NCI-H2196 treated with DMSO at 0.1 percent for 48 hours (cell line): ENCODE results near the gene VSIG2.
A peak's percentile ranks its signal among the peaks of the same experiment; 100 is the strongest.
"Not testable (repeated sequence)": the region's sequence is repeated elsewhere in the genome, so short reads cannot be mapped to it uniquely, and the experiment has no call there.

ENCODE experiments used
- DNase-seq: peaks from one replicate; lab custom pipeline; 2025; ENCODE audit not compliant: unreplicated experiment; lab: John Stamatoyannopoulos, UW

The VSIG2 gene, protein sequence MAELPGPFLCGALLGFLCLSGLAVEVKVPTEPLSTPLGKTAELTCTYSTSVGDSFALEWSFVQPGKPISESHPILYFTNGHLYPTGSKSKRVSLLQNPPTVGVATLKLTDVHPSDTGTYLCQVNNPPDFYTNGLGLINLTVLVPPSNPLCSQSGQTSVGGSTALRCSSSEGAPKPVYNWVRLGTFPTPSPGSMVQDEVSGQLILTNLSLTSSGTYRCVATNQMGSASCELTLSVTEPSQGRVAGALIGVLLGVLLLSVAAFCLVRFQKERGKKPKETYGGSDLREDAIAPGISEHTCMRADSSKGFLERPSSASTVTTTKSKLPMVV

DNA sequence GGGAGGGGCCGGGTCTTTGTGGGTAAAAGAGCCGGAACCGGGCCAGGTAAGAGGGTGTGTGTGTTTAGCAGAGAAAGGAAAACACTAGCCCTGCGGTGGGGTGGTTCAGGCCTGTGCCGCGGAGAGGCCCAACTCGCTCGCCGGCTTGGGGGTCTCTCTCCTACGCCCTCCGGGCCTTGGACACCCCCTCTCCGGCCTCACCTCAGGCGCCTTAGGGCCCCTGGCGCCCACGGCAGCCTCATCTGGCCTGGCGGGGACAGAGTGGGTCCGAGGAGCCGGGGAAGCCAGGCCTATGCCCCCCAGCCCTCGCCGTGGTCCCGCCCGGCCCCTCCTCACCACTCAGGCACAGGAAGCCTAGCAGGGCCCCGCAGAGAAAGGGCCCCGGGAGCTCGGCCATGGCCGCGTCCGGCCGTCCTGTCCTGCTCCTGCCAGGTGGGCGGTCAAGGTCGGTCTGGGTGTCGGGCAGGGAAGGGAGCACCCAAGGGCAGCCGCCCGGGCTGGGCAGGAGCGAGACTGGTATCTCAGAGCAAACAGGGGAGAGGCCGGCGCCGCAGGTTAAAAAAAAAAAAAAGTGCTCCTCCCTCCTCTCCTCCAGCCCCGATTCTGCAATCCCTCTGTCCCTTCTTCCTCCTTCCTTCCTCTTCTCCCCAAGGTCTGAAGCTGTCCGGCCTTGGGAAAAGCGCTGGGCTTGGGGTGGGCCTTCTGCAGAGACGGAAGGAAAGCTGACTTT lies at the start of gene VSIG2:
VSIG2 (minus strand) TSS at position 515 of the 730 bp plus-strand sequence; CDS start at position 397, 118 bp downstream.
- DNase-seq: no peak

- DNase-seq: no peak
Measured at GRCh38 chr11:124801014-124801413, 49.0 kb upstream of the VSIG2 start.

GRCh38 chr11:124800226-124800929 lies 48.3 kb upstream of the VSIG2 start, which contains the start of gene MSANTD2:
Gene MSANTD2, minus strand, starts transcription at chr11:124800406. Its CDS starts 26 bp downstream, at chr11:124800380.
- DNase-seq: peak; percentile 46

DNA sequence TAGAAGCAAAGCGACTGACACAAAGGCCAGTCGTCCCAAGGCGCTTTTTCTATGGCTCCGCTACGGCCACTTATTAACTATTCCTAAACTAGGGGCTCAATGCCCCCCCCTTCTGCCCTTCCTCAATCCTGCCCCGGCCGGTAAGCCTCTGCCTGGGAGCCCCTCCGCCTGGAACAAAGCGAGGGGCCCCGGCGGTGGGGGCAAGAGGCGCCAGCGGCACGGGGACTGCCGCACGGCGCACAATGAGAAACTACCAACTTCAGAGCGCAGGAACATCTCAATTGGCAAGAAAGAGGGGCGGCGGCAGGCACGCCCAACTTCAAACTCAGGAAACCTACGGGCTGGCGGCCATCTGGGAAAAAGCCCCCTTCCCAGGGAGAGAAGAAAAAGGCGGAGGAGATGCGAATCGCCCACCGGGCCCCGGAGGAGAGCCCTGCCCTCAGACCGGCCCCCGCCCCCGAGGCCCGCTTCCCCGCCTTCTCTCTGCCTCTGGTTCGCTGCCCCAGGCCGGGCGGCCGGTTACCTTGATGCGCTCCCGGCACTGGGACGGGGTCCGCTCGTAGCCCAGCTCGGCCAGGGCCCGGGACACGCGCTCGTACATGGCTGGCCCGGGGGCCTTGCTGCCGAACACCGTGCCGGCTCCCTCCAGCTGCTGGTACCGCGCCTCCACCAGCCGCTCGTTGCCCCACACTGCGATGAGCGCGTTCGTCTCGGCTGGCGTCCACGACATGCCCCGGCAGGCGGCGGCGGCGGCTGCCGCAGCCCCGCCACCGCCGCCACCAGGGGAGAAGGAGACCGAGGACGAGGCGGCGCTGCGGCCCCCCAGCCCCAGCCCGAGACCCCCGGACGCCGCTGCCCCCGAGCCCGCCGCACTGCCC lies 47.5 kb upstream of the VSIG2 start:
- no peak for DNase-seq

DNA sequence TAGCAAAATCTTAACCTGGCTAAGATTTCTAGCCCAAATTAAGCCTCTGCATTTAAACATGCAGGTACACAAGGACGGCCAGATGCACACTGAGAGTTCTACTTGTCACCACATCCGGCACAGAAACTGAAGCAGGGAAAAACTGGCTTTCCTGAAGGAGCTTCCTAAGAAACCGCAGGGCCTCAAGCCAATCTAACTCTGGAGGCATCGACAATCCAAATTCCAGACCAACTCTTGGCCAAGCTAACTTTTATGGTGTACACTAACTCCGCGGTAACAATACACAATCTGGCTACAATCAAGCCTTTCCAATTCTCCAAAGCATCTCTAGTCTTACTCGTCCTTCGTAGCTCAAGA lies 46.9 kb upstream of the VSIG2 start:
- DNase-seq: no peak

DNA sequence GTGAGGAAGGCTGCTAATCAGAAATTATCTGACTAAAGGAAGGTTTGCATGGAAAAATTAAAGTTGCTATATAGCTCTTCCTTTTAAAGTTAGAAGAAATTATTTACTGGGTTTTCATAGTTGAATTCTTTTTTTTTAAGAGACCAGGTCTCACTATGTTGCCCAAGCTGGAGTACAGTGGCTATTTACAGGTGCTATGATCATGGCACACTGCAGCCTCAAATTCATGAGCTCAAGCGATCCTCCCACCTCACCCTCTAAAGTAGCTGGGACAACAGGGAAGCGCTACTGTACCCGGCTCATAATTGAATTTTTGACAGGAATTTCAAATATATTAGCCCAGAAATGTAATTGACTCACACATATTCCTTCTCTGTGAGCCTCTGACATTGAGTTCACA lies 44.3 kb upstream of the VSIG2 start:
- DNase-seq: no peak

GRCh38 chr11:124793466-124794278 lies 41.6 kb upstream of the VSIG2 start:
- DNase-seq: peak; percentile 35

- DNase-seq: no peak
Measured at GRCh38 chr11:124791626-124792341, 39.7 kb upstream of the VSIG2 start.

- DNase-seq: no peak
Measured at GRCh38 chr11:124788521-124788920, 36.5 kb upstream of the VSIG2 start.

DNA sequence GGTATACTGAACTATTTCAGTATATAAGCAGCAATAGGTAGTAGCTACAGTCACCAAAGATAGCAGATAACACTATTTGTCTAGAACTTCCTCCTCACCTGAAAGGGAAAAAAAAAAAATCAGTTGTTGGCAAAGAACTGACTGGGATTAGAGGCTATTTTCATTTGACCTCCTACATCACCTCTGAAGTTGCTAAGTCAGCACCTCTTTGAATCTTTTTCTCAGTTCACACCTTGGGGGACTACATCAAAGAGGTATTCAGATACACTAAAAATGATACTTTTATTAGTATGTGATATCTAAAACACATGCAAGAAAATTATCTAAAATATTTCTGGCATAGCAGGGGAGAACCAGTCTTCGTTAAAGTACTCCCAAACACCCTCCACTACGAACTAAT lies 32.0 kb upstream of the VSIG2 start:
- DNase-seq: no peak

GRCh38 chr11:124783002-124783401 lies 30.9 kb upstream of the VSIG2 start:
- DNase-seq: no peak

DNA sequence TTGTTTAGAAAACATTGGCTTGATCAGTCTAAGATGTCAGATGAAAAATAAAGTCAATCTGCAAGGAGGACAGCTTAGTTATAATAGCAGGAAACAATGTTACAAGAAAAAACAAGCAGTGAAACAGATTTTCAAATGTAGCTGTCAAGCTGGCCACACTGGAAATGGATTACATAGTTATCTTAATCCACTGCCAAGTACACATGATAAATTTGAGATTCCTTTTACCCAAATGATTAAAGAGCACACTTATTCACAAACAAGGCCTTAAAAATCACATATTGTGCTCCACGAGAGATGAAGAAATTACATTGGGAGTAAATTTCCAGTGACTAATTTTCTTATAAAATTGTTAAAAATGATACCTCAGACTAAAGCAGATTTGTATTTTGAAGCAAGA lies 27.5 kb upstream of the VSIG2 start:
- no peak for DNase-seq

GRCh38 chr11:124778281-124778680 lies 26.2 kb upstream of the VSIG2 start:
- no peak for DNase-seq

- DNase-seq: no peak
Measured at GRCh38 chr11:124776865-124777645, 25.0 kb upstream of the VSIG2 start.

- not testable (repeated sequence) for DNase-seq
Measured at GRCh38 chr11:124770959-124771358, 18.9 kb upstream of the VSIG2 start.

GRCh38 chr11:124769806-124770774 lies 18.0 kb upstream of the VSIG2 start:
- DNase-seq: no peak

DNA sequence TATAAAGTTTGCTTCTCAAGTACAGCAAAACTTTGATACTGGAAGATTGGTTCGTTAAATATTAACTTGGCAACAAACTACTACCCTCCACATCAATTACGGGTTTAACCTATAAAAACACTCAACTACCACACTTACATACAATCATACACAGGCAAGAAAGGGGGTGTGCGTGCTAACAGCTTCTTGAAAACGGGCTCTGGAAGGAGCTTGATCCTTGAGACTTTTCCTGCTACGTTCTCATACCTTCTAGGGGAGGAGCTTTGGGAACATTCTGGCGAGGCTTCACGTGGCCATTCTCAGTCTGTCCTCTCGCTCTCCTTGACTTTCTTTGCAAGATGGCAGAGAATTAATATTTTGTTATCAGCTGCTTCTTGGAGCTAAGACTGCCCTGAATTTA lies 16.9 kb upstream of the VSIG2 start:
- DNase-seq: no peak
